H1 (cell line): Measurements from ENCODE around the gene CMIP. TPM values are rescaled to one million over a fixed set of nuclear protein-coding genes. Genes with fewer than 3 reads are reported as not detected.

Experiments used
- CHD7 ChIP-seq: fragments of 300-600 bp; sonication (generic); IDR thresholded peaks from 2 replicates; pipeline ENCODE4 v1.7.1; 2012; ENCODE audit warnings: low read length, moderate library complexity, mild to moderate bottlenecking, inconsistent platforms; ENCODE audit not compliant: insufficient replicate concordance
- polyA plus RNA-seq, 7 experiments: library from polyadenylated mRNA; depleted of rRNA in 3 of 7; stranded (reverse) in 5 of 7; unstranded in 2 of 7; fragments of >200 nt in 5 of 7; fragments of 200-250 nt in 2 of 7; gene quantifications; 1 replicate in 5 of 7; 2 replicates in 1 of 7; 4 replicates in 1 of 7; pipeline versions ENCODE4 v1.2.1 to v1.2.3, GENCODE V29; 2011 to 2013; ENCODE audit warnings: missing spikeins in 2 of 7, mixed read lengths in 2 of 7
- total RNA-seq: library from RNA; stranded (reverse); fragmentation: NEBNext Ultra II Directional; extraction: Animal tissue kit (Norgen Biotek cat#: 25700); gene quantifications from 2 replicates; pipeline ENCODE4 v1.2.1, GENCODE V29; 2021

Gene CMIP
- total and polyA plus RNA-seq, 2 of the 8 experiments (the other 6 are each of a cell fraction or from before 2014, with no cell fraction given) = 7.9 to 53.2 TPM

- no peak for TF ChIP-seq CHD7
- TF ChIP-seq, all 59 proteins: peak for 0
Measured at GRCh38 chr16:81638286-81638945, 193.8 kb downstream of the CMIP start (continued).
